GM23338 (cell line): Measurements from ENCODE around the gene TAS2R14.

ENCODE experiments used
- CREB1 ChIP-seq: fragments of 250-450 bp; sonication (Bioruptor Pico); IDR thresholded peaks from 2 replicates; pipeline ENCODE4 v1.5.0; 2020; ENCODE audit warnings: low read depth, mild to moderate bottlenecking, moderate library complexity
- EZH2 ChIP-seq: fragments of 200-600 bp; sonication (generic); IDR thresholded peaks from one replicate; pipeline ENCODE4 v1.8.0; 2017; ENCODE audit warnings: antibody characterized with exemption, mild to moderate bottlenecking, low read depth; ENCODE audit not compliant: unreplicated experiment
- EZH2phosphoT487 ChIP-seq: fragments of 200-600 bp; sonication (generic); IDR thresholded peaks from one replicate; pipeline ENCODE4 v1.8.1; 2018; ENCODE audit warnings: antibody characterized with exemption; ENCODE audit not compliant: unreplicated experiment
- JUNB ChIP-seq: IDR thresholded peaks from one replicate; pipeline ENCODE4 v1.6.1; 2016; ENCODE audit warnings: antibody characterized with exemption; ENCODE audit not compliant: unreplicated experiment
- NANOG ChIP-seq: IDR thresholded peaks from 2 replicates; pipeline ENCODE4 v1.6.1; 2016; ENCODE audit warnings: antibody characterized with exemption, borderline replicate concordance
- POLR2AphosphoS5 ChIP-seq: IDR thresholded peaks from 2 replicates; pipeline ENCODE4 v1.6.1; 2016; ENCODE audit warnings: antibody characterized with exemption, low read depth
- STAT1 ChIP-seq: IDR thresholded peaks from one replicate; pipeline ENCODE4 v1.6.1; 2016; ENCODE audit warnings: antibody characterized with exemption; ENCODE audit not compliant: unreplicated experiment
- ZNF114 ChIP-seq: fragments of 250-450 bp; sonication (Bioruptor Pico); IDR thresholded peaks from 2 replicates; pipeline ENCODE4 v1.5.0; 2020; ENCODE audit warnings: mild to moderate bottlenecking, moderate library complexity
- ZNF331 ChIP-seq: fragments of 250-450 bp; sonication (Bioruptor Pico); IDR thresholded peaks from 2 replicates; pipeline ENCODE4 v1.5.0; 2020; ENCODE audit warnings: low read depth, mild to moderate bottlenecking, moderate library complexity
- TF ChIP-seq, protein P1 (sequence below), 2 experiments: fragments of 200-600 bp in 1 of 2; sonication (generic) in 1 of 2; conservative IDR thresholded peaks; 2 replicates each; pipeline versions ENCODE4 v1.5.1 to v1.6.1; 2016 to 2017; ENCODE audit warnings: antibody characterized with exemption in 2 of 2, low read depth in 2 of 2, mild to moderate bottlenecking in 2 of 2, moderate library complexity in 1 of 2
- TF ChIP-seq, protein P2 (sequence below): IDR thresholded peaks from one replicate; pipeline ENCODE4 v1.6.1; 2018; ENCODE audit warnings: antibody characterized with exemption; ENCODE audit not compliant: unreplicated experiment
- TF ChIP-seq, protein P3 (sequence below): fragments of 250-450 bp; sonication (Bioruptor Pico); IDR thresholded peaks from 2 replicates; pipeline ENCODE4 v1.5.0; 2020; ENCODE audit warnings: mild to moderate bottlenecking, moderate library complexity
- TF ChIP-seq, protein P4 (sequence below): IDR thresholded peaks from 2 replicates; pipeline ENCODE4 v1.6.1; 2016; ENCODE audit warnings: antibody characterized with exemption

DNA sequence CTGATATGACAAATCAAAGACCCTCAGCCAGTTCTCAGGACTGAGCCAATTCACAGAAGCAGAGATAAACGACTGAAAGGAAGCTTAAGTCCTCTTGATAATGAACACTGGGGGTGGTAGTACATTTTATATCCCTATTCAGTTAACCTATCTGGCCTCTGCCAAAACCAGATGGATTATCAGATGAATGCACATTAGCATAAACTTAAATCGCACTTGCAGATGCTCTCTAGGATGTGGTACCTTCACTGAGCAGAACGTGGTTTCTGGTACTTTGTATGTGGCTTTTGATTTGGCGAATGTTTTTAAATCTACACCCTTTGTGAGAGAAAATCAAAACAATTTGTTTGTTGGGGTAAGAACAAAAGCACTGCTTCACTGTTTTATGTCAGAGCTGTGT, 21.1 kb upstream of the TAS2R14 start:
- TF ChIP-seq, protein P1, sequence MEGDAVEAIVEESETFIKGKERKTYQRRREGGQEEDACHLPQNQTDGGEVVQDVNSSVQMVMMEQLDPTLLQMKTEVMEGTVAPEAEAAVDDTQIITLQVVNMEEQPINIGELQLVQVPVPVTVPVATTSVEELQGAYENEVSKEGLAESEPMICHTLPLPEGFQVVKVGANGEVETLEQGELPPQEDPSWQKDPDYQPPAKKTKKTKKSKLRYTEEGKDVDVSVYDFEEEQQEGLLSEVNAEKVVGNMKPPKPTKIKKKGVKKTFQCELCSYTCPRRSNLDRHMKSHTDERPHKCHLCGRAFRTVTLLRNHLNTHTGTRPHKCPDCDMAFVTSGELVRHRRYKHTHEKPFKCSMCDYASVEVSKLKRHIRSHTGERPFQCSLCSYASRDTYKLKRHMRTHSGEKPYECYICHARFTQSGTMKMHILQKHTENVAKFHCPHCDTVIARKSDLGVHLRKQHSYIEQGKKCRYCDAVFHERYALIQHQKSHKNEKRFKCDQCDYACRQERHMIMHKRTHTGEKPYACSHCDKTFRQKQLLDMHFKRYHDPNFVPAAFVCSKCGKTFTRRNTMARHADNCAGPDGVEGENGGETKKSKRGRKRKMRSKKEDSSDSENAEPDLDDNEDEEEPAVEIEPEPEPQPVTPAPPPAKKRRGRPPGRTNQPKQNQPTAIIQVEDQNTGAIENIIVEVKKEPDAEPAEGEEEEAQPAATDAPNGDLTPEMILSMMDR (conservative IDR thresholded peaks at IDR 0.05; ENCODE audit: low read depth in 2 of 2) = no peak
- TF ChIP-seq EZH2 = no peak
- no peak for TF ChIP-seq POLR2AphosphoS5
- TF ChIP-seq NANOG = no peak
- no peak for TF ChIP-seq CREB1
- no peak for TF ChIP-seq EZH2phosphoT487
- TF ChIP-seq STAT1 = no peak
- TF ChIP-seq, protein P2, sequence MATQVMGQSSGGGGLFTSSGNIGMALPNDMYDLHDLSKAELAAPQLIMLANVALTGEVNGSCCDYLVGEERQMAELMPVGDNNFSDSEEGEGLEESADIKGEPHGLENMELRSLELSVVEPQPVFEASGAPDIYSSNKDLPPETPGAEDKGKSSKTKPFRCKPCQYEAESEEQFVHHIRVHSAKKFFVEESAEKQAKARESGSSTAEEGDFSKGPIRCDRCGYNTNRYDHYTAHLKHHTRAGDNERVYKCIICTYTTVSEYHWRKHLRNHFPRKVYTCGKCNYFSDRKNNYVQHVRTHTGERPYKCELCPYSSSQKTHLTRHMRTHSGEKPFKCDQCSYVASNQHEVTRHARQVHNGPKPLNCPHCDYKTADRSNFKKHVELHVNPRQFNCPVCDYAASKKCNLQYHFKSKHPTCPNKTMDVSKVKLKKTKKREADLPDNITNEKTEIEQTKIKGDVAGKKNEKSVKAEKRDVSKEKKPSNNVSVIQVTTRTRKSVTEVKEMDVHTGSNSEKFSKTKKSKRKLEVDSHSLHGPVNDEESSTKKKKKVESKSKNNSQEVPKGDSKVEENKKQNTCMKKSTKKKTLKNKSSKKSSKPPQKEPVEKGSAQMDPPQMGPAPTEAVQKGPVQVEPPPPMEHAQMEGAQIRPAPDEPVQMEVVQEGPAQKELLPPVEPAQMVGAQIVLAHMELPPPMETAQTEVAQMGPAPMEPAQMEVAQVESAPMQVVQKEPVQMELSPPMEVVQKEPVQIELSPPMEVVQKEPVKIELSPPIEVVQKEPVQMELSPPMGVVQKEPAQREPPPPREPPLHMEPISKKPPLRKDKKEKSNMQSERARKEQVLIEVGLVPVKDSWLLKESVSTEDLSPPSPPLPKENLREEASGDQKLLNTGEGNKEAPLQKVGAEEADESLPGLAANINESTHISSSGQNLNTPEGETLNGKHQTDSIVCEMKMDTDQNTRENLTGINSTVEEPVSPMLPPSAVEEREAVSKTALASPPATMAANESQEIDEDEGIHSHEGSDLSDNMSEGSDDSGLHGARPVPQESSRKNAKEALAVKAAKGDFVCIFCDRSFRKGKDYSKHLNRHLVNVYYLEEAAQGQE = no peak
- TF ChIP-seq ZNF331 (CRISPR knock-in tag) = no peak
- TF ChIP-seq, protein P3, sequence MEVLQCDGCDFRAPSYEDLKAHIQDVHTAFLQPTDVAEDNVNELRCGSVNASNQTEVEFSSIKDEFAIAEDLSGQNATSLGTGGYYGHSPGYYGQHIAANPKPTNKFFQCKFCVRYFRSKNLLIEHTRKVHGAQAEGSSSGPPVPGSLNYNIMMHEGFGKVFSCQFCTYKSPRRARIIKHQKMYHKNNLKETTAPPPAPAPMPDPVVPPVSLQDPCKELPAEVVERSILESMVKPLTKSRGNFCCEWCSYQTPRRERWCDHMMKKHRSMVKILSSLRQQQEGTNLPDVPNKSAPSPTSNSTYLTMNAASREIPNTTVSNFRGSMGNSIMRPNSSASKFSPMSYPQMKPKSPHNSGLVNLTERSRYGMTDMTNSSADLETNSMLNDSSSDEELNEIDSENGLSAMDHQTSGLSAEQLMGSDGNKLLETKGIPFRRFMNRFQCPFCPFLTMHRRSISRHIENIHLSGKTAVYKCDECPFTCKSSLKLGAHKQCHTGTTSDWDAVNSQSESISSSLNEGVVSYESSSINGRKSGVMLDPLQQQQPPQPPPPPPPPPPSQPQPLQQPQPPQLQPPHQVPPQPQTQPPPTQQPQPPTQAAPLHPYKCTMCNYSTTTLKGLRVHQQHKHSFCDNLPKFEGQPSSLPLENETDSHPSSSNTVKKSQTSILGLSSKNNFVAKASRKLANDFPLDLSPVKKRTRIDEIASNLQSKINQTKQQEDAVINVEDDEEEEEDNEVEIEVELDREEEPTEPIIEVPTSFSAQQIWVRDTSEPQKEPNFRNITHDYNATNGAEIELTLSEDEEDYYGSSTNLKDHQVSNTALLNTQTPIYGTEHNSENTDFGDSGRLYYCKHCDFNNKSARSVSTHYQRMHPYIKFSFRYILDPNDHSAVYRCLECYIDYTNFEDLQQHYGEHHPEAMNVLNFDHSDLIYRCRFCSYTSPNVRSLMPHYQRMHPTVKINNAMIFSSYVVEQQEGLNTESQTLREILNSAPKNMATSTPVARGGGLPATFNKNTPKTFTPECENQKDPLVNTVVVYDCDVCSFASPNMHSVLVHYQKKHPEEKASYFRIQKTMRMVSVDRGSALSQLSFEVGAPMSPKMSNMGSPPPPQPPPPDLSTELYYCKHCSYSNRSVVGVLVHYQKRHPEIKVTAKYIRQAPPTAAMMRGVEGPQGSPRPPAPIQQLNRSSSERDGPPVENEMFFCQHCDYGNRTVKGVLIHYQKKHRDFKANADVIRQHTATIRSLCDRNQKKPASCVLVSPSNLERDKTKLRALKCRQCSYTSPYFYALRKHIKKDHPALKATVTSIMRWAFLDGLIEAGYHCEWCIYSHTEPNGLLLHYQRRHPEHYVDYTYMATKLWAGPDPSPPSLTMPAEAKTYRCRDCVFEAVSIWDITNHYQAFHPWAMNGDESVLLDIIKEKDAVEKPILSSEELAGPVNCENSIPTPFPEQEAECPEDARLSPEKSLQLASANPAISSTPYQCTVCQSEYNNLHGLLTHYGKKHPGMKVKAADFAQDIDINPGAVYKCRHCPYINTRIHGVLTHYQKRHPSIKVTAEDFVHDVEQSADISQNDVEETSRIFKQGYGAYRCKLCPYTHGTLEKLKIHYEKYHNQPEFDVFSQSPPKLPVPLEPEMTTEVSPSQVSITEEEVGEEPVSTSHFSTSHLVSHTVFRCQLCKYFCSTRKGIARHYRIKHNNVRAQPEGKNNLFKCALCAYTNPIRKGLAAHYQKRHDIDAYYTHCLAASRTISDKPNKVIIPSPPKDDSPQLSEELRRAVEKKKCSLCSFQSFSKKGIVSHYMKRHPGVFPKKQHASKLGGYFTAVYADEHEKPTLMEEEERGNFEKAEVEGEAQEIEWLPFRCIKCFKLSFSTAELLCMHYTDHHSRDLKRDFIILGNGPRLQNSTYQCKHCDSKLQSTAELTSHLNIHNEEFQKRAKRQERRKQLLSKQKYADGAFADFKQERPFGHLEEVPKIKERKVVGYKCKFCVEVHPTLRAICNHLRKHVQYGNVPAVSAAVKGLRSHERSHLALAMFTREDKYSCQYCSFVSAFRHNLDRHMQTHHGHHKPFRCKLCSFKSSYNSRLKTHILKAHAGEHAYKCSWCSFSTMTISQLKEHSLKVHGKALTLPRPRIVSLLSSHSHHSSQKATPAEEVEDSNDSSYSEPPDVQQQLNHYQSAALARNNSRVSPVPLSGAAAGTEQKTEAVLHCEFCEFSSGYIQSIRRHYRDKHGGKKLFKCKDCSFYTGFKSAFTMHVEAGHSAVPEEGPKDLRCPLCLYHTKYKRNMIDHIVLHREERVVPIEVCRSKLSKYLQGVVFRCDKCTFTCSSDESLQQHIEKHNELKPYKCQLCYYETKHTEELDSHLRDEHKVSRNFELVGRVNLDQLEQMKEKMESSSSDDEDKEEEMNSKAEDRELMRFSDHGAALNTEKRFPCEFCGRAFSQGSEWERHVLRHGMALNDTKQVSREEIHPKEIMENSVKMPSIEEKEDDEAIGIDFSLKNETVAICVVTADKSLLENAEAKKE = no peak
- TF ChIP-seq, protein P4, sequence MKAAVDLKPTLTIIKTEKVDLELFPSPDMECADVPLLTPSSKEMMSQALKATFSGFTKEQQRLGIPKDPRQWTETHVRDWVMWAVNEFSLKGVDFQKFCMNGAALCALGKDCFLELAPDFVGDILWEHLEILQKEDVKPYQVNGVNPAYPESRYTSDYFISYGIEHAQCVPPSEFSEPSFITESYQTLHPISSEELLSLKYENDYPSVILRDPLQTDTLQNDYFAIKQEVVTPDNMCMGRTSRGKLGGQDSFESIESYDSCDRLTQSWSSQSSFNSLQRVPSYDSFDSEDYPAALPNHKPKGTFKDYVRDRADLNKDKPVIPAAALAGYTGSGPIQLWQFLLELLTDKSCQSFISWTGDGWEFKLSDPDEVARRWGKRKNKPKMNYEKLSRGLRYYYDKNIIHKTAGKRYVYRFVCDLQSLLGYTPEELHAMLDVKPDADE = no peak
- no peak for TF ChIP-seq ZNF114
- TF ChIP-seq JUNB = no peak
